A673 (cell line): Measurements from ENCODE around the gene ENGASE. TPM values are rescaled to one million over a fixed set of nuclear protein-coding genes. Genes with fewer than 3 reads are reported as not detected.

Experiments
- BruUV-seq: library from RNA; stranded (reverse); fragments of 400-500 nt; replicated peaks from 2 replicates; lab custom pipeline; 2021; lab: Mats Ljungman, UMichigan
- CTCF ChIA-PET: fragments of 300-600 bp; sonication (Branson Sonifier 250); formaldehyde crosslinking; loops from one replicate; lab custom pipeline; 2022; ENCODE audit warnings: antibody characterized with exemption; lab: Charles Lee
- POLR2A ChIA-PET: fragments of 300-600 bp; sonication (Branson Sonifier 250); formaldehyde crosslinking; loops from one replicate; lab custom pipeline; 2022; ENCODE audit warnings: antibody characterized with exemption; ENCODE audit not compliant: low non-redundant PET; lab: Charles Lee
- DNase-seq: peaks from one replicate; pipeline ENCODE4 v3.0.0-alpha.2; 2015; ENCODE audit warnings: low spot score
- H3K27ac ChIP-seq: fragments of 200-600 bp; sonication (generic); 2 replicates; pipeline ENCODE4 v1.5.1; 2016; ENCODE audit warnings: mixed run types, low read depth, mild to moderate bottlenecking, mixed read lengths, antibody characterized with exemption, low read length; ENCODE audit not compliant: poor library complexity, severe bottlenecking
- H3K27me3 ChIP-seq: fragments of 200-600 bp; sonication (generic); replicated peaks from 2 replicates; pipeline ENCODE4 v1.6.1; 2017; ENCODE audit warnings: mixed run types, low read depth, mild to moderate bottlenecking, mixed read lengths, antibody characterized with exemption, low read length; ENCODE audit not compliant: insufficient read depth, poor library complexity
- H3K36me3 ChIP-seq: fragments of 200-600 bp; sonication (generic); 2 replicates; pipeline ENCODE4 v1.6.1; 2016; ENCODE audit warnings: mixed run types, mild to moderate bottlenecking, mixed read lengths, antibody characterized with exemption, low read length; ENCODE audit not compliant: insufficient read depth, poor library complexity, severe bottlenecking
- H3K4me1 ChIP-seq: fragments of 200-600 bp; sonication (generic); 2 replicates; pipeline ENCODE4 v1.6.1; 2017; ENCODE audit warnings: mixed run types, mild to moderate bottlenecking, mixed read lengths, antibody characterized with exemption, low read length; ENCODE audit not compliant: insufficient read depth, poor library complexity, severe bottlenecking
- H3K4me3 ChIP-seq: fragments of 200-600 bp; sonication (generic); 2 replicates; pipeline ENCODE4 v1.5.1; 2016; ENCODE audit warnings: low read depth, mixed run types, mild to moderate bottlenecking, mixed read lengths, low read length; ENCODE audit not compliant: poor library complexity, severe bottlenecking
- H3K9me3 ChIP-seq: fragments of 200-600 bp; sonication (generic); 2 replicates; pipeline ENCODE4 v1.6.1; 2016; ENCODE audit warnings: mixed run types, low read depth, mild to moderate bottlenecking, mixed read lengths, antibody characterized with exemption, low read length; ENCODE audit not compliant: poor library complexity, severe bottlenecking
- EZH2 ChIP-seq: fragments of 200-600 bp; sonication (generic); IDR thresholded peaks from 2 replicates; pipeline ENCODE4 v1.6.1; 2017; ENCODE audit warnings: borderline replicate concordance, low read depth, mild to moderate bottlenecking, mixed read lengths, antibody characterized with exemption, low read length; ENCODE audit not compliant: poor library complexity, severe bottlenecking
- intact Hi-C: fragments of 100-400 bp; cut with micrococcal nuclease; formaldehyde crosslinking; loops from one replicate; pipeline ENCODE4 v1.10.0; 2022; ENCODE audit not compliant: unreplicated experiment
- total RNA-seq: library from RNA; stranded (reverse); gene quantifications from 2 replicates; pipeline ENCODE4 v1.2.3, GENCODE V29; 2021
- TF ChIP-seq, protein P1 (sequence below): fragments of 300-800, 200-600 bp; sonication (generic); conservative IDR thresholded peaks from 2 replicates; pipeline ENCODE4 v1.5.1; 2017; ENCODE audit warnings: low read depth, mild to moderate bottlenecking, antibody characterized with exemption, low read length, moderate library complexity, mixed read lengths

Gene ENGASE
- total RNA-seq, 1 experiment from 2014 or later, result 24.4 TPM

DNA sequence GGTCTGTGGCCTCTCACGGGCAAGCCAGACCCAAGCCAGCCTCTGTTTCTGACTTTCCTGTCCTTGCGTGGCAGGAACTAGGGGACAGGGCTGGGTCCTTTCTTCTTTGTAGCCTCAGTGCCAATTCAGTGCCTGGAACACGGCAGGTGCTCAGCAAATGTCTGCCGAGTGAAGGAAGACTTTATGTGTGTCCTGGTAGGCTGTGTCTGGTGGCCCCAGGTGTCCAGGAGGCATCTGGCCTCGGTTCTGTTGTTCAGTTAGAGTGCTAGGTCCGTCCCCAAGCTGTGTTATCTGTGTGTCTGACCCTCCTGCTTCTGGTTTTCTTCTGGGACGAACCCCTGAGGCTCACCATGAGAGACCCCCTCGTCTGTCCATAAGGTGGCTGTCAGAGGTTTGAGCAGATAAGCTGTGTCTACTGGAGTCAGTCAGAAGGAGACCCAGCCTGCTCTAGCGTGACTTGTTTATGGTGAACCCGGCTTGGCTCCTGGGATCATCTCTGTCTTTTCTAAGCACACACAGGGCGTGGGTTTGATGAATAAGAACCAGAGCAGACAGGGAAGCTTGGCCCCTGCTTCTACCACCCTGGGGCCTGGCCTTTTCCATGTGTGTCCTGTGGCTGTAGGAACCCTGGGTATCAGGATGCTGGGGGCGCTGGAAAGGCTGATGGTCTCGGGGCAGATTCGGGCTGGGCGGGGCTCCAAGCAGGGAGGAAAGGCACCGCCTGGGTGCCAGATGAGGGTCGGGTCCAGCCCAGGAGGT, 39.3 kb downstream of the ENGASE start:
- no TSS peak for BruUV-seq
- ChIA-PET CTCF (no interaction called here), POLR2A (no interaction called here)
- no peak for TF ChIP-seq EZH2
- TF ChIP-seq, protein P1, sequence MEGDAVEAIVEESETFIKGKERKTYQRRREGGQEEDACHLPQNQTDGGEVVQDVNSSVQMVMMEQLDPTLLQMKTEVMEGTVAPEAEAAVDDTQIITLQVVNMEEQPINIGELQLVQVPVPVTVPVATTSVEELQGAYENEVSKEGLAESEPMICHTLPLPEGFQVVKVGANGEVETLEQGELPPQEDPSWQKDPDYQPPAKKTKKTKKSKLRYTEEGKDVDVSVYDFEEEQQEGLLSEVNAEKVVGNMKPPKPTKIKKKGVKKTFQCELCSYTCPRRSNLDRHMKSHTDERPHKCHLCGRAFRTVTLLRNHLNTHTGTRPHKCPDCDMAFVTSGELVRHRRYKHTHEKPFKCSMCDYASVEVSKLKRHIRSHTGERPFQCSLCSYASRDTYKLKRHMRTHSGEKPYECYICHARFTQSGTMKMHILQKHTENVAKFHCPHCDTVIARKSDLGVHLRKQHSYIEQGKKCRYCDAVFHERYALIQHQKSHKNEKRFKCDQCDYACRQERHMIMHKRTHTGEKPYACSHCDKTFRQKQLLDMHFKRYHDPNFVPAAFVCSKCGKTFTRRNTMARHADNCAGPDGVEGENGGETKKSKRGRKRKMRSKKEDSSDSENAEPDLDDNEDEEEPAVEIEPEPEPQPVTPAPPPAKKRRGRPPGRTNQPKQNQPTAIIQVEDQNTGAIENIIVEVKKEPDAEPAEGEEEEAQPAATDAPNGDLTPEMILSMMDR, result no peak
- no peaks in the 10 kb centered on the region for H3K9me3 ChIP-seq
- H3K4me1 ChIP-seq, result peaks cover 8% of the 10 kb centered on the region
- no peak overlapping the region for H3K4me3 ChIP-seq
- H3K27ac ChIP-seq, result no peak overlapping the region
- peaks cover 27% of the 10 kb centered on the region for H3K27me3 ChIP-seq
- intact Hi-C loops, result no loop called here
- DNase-seq, result no peak
- H3K36me3 ChIP-seq, result no peaks in the 10 kb centered on the region

DNA sequence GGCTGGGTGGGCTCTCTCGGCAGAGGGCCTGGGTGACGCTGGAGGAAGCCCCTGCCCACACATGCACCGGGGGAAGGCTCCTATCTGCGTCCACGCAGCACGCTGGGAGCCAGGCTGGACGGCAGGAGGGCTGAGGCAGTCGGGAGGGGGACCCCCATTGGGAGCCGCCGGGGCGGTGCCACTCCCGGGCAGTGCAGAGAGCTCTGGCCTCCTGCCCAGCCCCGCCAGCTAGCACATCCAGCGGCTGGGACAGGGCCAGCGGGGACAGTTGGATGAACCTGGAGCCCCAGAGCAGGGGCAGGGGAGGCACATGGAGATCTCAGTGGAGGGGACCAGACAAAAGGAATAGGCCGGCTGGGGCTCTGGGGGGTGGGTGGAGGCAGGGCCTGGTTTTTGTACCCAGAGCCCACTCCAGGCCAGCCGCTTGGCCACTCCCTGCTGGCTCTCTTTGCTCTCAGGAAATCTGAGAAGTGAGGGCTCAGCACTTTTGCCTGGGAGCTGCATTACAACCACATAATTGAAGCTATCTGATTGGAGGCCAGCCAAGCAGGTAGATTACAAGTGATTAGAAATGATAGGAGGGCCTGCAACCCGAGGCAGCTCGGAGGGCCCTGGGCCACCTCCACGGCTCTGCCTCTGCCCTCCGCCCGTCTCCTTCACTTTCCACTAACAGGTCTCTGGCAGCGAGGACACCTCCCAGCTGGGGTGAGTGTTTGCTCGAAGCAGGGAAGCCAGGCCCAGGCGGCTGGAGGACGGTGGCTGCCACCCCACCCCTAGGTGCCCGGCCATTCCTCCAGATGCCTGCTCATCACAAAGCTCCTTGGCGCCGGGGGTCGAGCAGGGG, 40.1 kb downstream of the ENGASE start:
- no peaks in the 10 kb centered on the region for H3K36me3 ChIP-seq
- H3K4me1 ChIP-seq, result peaks cover 8% of the 10 kb centered on the region
- intact Hi-C loops, result no loop called here
- DNase-seq, result peak; percentile 25
- no peaks in the 10 kb centered on the region for H3K9me3 ChIP-seq
- peaks cover 33% of the 10 kb centered on the region for H3K27me3 ChIP-seq
- TF ChIP-seq, protein P1, result no peak
- TF ChIP-seq EZH2, result no peak
- ChIA-PET CTCF (no interaction called here), POLR2A (interaction anchor here (0.6 kb wide), 1 partner anchor 40 kb away, joined by 3 read pairs; the partner anchor contains the start of gene ENGASE)
- no TSS peak for BruUV-seq
- H3K4me3 ChIP-seq, result no peak overlapping the region
- no peak overlapping the region for H3K27ac ChIP-seq

DNA sequence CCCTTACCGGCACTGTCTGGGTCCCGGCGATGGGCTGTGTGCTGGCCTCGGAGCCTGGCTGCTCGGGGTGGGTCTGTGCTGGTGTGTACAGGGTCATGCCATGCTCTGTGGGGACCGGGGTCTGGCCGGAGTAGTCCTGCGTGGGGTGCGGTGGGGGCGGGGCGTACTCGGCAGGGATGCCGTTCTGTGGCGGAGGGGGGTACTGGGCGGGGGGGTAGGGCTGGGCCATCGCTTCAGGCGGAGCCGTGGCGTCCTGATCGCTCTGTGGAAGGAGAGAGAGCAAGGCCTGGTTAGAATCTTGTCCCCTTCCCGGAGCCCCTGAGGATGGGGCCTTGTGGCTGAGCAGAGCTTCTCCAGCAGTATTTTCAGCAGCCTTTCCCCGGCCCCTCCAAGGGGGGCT, 40.9 kb downstream of the ENGASE start:
- intact Hi-C loops, result no loop called here

More for the DNA sequence above, 40.9 kb downstream of the ENGASE start:
- TF ChIP-seq EZH2, result no peak
- TF ChIP-seq, protein P1, result no peak
- Histone ChIP-seq H3K4me1 (peaks cover 8% of the 10 kb centered on the region), H3K27me3 (peaks cover 28% of the 10 kb centered on the region), H3K4me3 (no peak overlapping the region), H3K9me3 (no peaks in the 10 kb centered on the region), H3K36me3 (no peaks in the 10 kb centered on the region), H3K27ac (no peak overlapping the region)
- BruUV-seq, result no TSS peak
- CTCF ChIA-PET, result no interaction called here
- POLR2A ChIA-PET, result no interaction called here
- DNase-seq, result no peak
